H1 (cell line): ENCODE measurements around the gene TRAF3. TPM values are rescaled to one million over a fixed set of nuclear protein-coding genes. Genes with fewer than 3 reads are reported as not detected.

Experiments used
- ASH2L ChIP-seq: fragments of 200-600, 300-600 bp; sonication (generic); IDR thresholded peaks from one replicate; pipeline ENCODE4 v1.7.1; 2017; ENCODE audit warnings: low read length
- CEBPB ChIP-seq: IDR thresholded peaks from 2 replicates; pipeline ENCODE4 v1.6.1; 2012; ENCODE audit warnings: low read depth, low read length
- EGR1 ChIP-seq: IDR thresholded peaks from 2 replicates; pipeline ENCODE4 v1.6.1; 2011; ENCODE audit warnings: low read depth, low read length, borderline replicate concordance
- GTF2F1 ChIP-seq: IDR thresholded peaks from 2 replicates; pipeline ENCODE4 v1.6.1; 2012; ENCODE audit warnings: low read depth, low read length, improper control_type of control experiment, borderline replicate concordance
- polyA plus RNA-seq, 7 experiments: library from polyadenylated mRNA; depleted of rRNA in 3 of 7; stranded (reverse) in 5 of 7; unstranded in 2 of 7; fragments of >200 nt in 5 of 7; fragments of 200-250 nt in 2 of 7; gene quantifications; 1 replicate in 5 of 7; 2 replicates in 1 of 7; 4 replicates in 1 of 7; pipeline versions ENCODE4 v1.2.1 to v1.2.3, GENCODE V29; 2011 to 2013; ENCODE audit warnings: missing spikeins in 2 of 7, mixed read lengths in 2 of 7
- total RNA-seq: library from RNA; stranded (reverse); fragmentation: NEBNext Ultra II Directional; extraction: Animal tissue kit (Norgen Biotek cat#: 25700); gene quantifications from 2 replicates; pipeline ENCODE4 v1.2.1, GENCODE V29; 2021
- TF ChIP-seq, protein P1 (sequence below): fragments of 300-600 bp; sonication (generic); IDR thresholded peaks from 2 replicates; pipeline ENCODE4 v1.7.1; 2012; ENCODE audit warnings: low read length, moderate library complexity, mild to moderate bottlenecking, inconsistent platforms; ENCODE audit not compliant: insufficient replicate concordance

TRAF3 gene
- total and polyA plus RNA-seq, 2 of the 8 experiments (the other 6 are each of a cell fraction or from before 2014, with no cell fraction given): 5.8 to 12.1 TPM

DNA sequence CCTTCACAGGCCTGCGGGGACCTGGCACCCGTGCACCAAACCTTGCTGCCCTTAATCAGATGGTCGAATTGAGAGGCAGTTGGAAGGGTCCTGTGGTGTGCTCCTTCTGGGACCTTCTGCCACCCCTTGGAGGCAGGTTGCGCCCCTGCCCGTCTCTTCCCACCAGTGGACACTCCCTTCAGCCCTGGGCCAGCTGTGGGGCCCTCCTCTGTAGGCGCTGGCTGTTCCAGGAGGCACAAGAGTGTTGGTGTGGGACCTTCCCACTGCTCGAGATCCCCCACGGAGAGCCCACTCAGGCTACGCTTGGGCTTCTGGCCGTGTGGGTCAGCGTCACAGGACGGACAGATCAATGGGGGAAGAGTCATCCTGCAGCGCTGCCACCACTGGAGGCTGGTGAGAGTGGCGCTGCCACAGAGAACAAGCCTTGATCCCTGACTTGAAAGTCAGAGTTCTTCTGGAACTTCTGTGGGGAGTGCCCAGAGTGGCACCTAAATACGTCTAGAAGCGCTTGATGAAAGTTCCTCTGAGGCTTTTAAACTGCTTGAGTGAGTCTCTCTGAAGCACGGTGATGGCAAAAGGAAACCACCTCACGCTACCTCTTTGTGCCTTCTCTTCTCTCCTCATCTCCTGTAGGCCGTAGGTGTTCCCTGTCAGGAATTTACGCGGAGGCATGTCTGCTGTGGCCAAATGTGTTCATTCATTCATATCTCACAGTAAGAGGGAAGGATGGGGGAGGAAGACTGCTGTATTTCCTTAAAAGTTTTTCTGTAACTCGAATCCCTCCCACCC is 48.3 kb downstream of the TRAF3 start (continued):
- TF ChIP-seq, protein P1, sequence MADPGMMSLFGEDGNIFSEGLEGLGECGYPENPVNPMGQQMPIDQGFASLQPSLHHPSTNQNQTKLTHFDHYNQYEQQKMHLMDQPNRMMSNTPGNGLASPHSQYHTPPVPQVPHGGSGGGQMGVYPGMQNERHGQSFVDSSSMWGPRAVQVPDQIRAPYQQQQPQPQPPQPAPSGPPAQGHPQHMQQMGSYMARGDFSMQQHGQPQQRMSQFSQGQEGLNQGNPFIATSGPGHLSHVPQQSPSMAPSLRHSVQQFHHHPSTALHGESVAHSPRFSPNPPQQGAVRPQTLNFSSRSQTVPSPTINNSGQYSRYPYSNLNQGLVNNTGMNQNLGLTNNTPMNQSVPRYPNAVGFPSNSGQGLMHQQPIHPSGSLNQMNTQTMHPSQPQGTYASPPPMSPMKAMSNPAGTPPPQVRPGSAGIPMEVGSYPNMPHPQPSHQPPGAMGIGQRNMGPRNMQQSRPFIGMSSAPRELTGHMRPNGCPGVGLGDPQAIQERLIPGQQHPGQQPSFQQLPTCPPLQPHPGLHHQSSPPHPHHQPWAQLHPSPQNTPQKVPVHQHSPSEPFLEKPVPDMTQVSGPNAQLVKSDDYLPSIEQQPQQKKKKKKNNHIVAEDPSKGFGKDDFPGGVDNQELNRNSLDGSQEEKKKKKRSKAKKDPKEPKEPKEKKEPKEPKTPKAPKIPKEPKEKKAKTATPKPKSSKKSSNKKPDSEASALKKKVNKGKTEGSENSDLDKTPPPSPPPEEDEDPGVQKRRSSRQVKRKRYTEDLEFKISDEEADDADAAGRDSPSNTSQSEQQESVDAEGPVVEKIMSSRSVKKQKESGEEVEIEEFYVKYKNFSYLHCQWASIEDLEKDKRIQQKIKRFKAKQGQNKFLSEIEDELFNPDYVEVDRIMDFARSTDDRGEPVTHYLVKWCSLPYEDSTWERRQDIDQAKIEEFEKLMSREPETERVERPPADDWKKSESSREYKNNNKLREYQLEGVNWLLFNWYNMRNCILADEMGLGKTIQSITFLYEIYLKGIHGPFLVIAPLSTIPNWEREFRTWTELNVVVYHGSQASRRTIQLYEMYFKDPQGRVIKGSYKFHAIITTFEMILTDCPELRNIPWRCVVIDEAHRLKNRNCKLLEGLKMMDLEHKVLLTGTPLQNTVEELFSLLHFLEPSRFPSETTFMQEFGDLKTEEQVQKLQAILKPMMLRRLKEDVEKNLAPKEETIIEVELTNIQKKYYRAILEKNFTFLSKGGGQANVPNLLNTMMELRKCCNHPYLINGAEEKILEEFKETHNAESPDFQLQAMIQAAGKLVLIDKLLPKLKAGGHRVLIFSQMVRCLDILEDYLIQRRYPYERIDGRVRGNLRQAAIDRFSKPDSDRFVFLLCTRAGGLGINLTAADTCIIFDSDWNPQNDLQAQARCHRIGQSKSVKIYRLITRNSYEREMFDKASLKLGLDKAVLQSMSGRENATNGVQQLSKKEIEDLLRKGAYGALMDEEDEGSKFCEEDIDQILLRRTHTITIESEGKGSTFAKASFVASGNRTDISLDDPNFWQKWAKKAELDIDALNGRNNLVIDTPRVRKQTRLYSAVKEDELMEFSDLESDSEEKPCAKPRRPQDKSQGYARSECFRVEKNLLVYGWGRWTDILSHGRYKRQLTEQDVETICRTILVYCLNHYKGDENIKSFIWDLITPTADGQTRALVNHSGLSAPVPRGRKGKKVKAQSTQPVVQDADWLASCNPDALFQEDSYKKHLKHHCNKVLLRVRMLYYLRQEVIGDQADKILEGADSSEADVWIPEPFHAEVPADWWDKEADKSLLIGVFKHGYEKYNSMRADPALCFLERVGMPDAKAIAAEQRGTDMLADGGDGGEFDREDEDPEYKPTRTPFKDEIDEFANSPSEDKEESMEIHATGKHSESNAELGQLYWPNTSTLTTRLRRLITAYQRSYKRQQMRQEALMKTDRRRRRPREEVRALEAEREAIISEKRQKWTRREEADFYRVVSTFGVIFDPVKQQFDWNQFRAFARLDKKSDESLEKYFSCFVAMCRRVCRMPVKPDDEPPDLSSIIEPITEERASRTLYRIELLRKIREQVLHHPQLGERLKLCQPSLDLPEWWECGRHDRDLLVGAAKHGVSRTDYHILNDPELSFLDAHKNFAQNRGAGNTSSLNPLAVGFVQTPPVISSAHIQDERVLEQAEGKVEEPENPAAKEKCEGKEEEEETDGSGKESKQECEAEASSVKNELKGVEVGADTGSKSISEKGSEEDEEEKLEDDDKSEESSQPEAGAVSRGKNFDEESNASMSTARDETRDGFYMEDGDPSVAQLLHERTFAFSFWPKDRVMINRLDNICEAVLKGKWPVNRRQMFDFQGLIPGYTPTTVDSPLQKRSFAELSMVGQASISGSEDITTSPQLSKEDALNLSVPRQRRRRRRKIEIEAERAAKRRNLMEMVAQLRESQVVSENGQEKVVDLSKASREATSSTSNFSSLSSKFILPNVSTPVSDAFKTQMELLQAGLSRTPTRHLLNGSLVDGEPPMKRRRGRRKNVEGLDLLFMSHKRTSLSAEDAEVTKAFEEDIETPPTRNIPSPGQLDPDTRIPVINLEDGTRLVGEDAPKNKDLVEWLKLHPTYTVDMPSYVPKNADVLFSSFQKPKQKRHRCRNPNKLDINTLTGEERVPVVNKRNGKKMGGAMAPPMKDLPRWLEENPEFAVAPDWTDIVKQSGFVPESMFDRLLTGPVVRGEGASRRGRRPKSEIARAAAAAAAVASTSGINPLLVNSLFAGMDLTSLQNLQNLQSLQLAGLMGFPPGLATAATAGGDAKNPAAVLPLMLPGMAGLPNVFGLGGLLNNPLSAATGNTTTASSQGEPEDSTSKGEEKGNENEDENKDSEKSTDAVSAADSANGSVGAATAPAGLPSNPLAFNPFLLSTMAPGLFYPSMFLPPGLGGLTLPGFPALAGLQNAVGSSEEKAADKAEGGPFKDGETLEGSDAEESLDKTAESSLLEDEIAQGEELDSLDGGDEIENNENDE: no peak
- TF ChIP-seq ASH2L: no peak
- TF ChIP-seq EGR1: no peak
- TF ChIP-seq GTF2F1: no peak
- no peak for TF ChIP-seq CEBPB
